GM10847 (cell line): ENCODE measurements around the gene ZC3HAV1.

Experiments used
- POLR2A ChIP-seq: IDR thresholded peaks from 2 replicates; pipeline ENCODE4 v1.6.1; 2011; ENCODE audit not compliant: insufficient read length; ENCODE audit errors: extremely low read depth

Gene ZC3HAV1

DNA sequence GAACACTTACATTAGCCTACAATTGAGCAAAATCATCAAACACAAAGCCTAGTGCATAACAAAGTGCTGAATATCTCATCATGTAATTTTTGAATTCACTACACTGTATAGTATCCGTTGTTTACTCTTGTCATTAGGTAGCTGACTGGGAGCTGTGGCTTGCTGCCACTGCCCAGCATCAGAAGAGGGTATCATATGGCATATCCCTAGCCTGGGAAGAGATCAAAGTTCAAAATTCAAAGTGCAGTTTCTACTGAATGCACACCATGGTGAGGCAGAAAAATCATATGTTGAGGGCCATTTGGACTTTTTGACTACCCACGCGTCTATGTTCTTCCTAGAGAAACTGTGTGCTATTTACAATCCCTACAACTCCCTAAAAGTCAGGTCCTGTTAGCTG, 7.5 kb upstream of the ZC3HAV1 start:
- TF ChIP-seq POLR2A, result no peak

GRCh38 chr7:139115104-139115503, 5.6 kb upstream of the ZC3HAV1 start:
- TF ChIP-seq POLR2A, result no peak

- TF ChIP-seq POLR2A, result no peak
Observed at GRCh38 chr7:139114585-139114984, 5.1 kb upstream of the ZC3HAV1 start.

DNA sequence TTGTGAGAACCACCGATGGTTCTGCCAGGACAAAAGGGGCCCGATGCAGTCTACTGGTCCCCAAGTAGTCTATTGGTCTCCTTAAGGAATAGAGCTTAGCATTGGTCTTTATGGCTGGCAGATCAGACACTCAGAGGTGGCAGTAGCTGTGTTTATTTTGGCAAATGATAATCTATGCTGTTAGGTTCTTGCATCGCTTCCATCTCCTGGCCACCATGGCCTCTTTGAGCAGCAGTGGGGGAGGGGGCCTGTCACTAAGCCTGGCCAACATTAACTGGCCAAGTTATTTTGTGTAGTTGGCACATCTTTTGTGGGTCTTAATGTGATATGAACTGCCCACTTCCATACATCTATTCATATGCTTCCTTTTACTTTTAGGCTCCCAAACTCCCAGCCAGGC, 4.5 kb upstream of the ZC3HAV1 start:
- TF ChIP-seq POLR2A, result no peak

GRCh38 chr7:139112741-139113250, 3.3 kb upstream of the ZC3HAV1 start:
- no peak for TF ChIP-seq POLR2A

GRCh38 chr7:139112316-139112715, 2.8 kb upstream of the ZC3HAV1 start:
- TF ChIP-seq POLR2A, result no peak

GRCh38 chr7:139111811-139112301, 2.3 kb upstream of the ZC3HAV1 start:
- TF ChIP-seq POLR2A, result no peak

GRCh38 chr7:139111147-139111546, 1.6 kb upstream of the ZC3HAV1 start:
- no peak for TF ChIP-seq POLR2A

GRCh38 chr7:139109983-139110411, 477 bp upstream of the ZC3HAV1 start:
- TF ChIP-seq POLR2A, result no peak

- no peak for TF ChIP-seq POLR2A
Observed at GRCh38 chr7:139108266-139109187, 993 bp downstream of the ZC3HAV1 start.

- TF ChIP-seq POLR2A, result no peak
Observed at GRCh38 chr7:139106959-139107358, 2.6 kb downstream of the ZC3HAV1 start.

- TF ChIP-seq POLR2A, result no peak
Observed at GRCh38 chr7:139105484-139105883, 4.0 kb downstream of the ZC3HAV1 start.

GRCh38 chr7:139104091-139104450, 5.4 kb downstream of the ZC3HAV1 start:
- no peak for TF ChIP-seq POLR2A

DNA sequence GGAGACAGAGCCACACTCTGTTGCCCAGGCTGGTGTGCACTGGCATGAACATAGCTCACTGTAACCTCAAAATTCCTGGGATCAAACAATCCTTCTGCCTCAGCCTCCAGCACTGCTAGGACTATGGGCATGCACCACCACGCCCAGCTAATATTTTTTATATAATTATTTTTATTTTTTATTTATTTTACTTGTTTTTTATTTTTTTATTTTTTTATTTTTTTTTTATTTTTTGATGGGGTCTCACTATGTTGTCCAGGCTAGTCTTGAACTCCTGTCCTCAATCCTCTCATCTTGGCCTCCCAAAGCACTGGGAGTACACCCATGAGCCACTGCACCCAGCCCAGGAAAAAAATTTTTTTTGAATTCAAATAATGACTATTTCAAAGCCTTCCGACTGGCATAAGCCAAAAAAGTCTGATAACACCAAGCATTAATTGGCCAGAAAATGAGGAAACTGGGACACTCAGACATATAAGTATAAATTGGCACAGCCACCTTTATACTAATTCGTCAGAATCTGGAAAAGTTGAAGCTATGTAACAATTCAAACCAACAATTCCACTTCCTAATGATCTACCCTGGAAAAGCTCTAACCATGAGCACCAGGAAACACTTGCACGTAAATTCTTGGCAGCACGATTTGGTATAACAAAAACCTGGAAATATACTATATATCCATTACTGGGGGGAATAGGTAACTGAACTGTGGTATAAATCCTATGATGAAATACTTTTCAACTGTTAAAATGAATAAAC, 6.3 kb downstream of the ZC3HAV1 start:
- TF ChIP-seq POLR2A, result no peak

GRCh38 chr7:139099172-139099947, 10.2 kb downstream of the ZC3HAV1 start:
- TF ChIP-seq POLR2A, result no peak
